ENCODE measurements around the gene PRRG3.

GRCh38 chrX:151701531-151701930, 6.3 kb downstream of the PRRG3 start:
- TF ChIP-seq POLR2AphosphoS5 (IDR thresholded peaks at IDR 0.05) (no peak), CTCF (IDR thresholded peaks at IDR 0.05) (no peak), POLR2A (IDR thresholded peaks at IDR 0.05) (no peak)

Measured in breast epithelium (tissue), 3 donors.